NOMO-1 treated with DMSO at 0.1 percent for 48 hours (cell line): ENCODE measurements around the gene EHF.
A peak's percentile ranks its signal among the peaks of the same experiment; 100 is the strongest.

Source experiments
- DNase-seq: peaks from one replicate; lab custom pipeline; 2025; ENCODE audit not compliant: unreplicated experiment; lab: John Stamatoyannopoulos, UW

EHF gene

GRCh38 chr11:34643311-34643710 lies 22.4 kb downstream of the EHF start:
- no peak for DNase-seq

- no peak for DNase-seq
These were observed 23.0 kb downstream of the EHF start for GRCh38 chr11:34643846-34644245.

DNA sequence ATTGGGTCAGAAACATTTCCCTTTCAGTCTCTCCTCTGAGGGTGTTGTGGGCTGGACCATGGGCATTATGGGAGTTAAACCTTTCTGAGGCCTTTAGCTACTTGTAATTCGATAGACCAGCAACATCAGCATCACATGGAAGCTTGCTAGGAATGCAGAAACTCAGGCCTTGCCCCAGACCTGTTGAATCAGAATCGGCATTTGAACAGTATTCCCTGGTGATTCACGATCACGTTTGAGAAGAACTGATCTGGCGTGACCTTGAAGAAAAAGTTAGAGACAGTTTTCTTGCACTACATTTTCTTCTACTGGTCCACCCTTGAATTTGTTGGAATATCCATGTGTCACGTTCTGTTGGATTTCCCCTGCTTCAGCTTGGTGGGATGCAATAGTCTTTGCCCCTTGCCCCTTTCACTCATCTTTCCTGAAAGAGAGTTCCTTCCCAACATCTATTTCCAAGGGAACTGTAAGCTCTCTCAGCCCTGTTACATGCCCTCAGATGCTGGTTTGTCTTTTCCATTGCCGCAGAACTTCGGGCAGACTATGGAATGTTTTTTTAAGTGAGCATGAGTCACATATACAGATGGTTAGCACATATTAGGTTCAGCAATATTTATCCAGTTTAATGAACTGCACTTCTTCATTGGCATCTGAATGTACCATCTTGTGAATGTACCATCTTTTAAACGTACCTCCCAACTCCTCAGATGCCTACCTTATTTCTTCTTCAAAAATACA lies 23.9 kb downstream of the EHF start:
- DNase-seq = no peak

DNA sequence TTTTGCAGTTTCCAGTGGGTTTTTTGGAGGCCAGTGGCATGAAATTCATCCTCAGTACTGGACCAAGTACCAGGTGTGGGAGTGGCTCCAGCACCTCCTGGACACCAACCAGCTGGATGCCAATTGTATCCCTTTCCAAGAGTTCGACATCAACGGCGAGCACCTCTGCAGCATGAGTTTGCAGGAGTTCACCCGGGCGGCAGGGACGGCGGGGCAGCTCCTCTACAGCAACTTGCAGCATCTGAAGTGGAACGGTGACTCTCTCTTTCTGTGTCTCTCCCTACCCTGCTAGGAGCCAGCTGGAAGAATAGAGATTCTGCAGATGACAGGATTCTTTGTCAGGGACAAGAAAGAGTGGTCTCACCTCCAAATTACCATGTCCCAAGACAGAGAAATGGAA lies 25.5 kb downstream of the EHF start:
- DNase-seq = no peak

DNA sequence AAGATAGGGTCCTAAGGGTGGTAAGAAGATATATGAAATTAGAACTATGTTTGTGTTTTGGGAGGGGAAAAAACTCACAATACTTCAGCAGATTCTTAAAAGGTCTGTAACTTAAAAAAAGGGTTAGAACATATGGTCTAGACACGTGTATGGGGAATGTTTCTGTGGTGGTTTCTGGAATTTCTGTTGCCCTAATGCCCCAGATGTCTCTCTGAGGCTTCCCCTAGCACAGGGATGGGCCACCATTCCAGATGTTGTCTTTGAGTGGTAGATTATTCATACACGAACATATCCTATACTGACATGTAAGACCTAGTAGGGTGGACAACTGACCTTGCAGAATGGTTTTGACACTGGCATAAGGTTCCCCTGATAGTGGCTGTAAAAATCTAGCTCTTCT lies 26.2 kb downstream of the EHF start:
- DNase-seq = no peak

- no peak for DNase-seq
These were observed 26.6 kb downstream of the EHF start for GRCh38 chr11:34647532-34647931.

- DNase-seq = no peak
These were observed 27.1 kb downstream of the EHF start for GRCh38 chr11:34648036-34648435.

- no peak for DNase-seq
These were observed 28.7 kb downstream of the EHF start for GRCh38 chr11:34649597-34649996.

- peak; percentile 21 for DNase-seq
These were observed 29.6 kb downstream of the EHF start for GRCh38 chr11:34650528-34650927.

- no peak for DNase-seq
These were observed 30.7 kb downstream of the EHF start for GRCh38 chr11:34651551-34651950.

- peak; percentile 55 for DNase-seq
These were observed 31.5 kb downstream of the EHF start for GRCh38 chr11:34652191-34652973.

DNA sequence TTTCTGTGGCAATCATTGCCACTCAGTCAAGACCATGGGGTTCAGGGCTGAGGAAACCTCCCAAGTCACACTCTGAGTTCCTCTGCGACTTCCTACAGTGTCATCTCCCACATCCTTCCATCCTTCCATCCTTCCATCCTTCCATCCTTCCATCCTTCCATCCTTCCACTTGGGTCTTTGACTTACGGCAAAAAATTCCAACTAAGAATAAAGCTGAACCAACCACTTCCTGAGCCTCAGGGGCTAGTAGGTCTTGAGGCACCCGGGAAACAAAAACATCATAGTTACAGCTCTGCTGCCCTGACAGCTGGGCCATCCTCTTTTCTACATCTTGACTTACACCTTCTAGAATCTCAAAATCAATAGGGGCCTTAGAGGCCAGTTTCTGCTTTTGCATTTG lies 32.1 kb downstream of the EHF start:
- DNase-seq = no peak

- peak; percentile 87 for DNase-seq
These were observed 33.1 kb downstream of the EHF start for GRCh38 chr11:34653851-34654482.

GRCh38 chr11:34654483-34655334 lies 33.8 kb downstream of the EHF start:
- DNase-seq = peak; percentile 80

GRCh38 chr11:34655335-34656008 lies 34.6 kb downstream of the EHF start:
- DNase-seq = no peak

DNA sequence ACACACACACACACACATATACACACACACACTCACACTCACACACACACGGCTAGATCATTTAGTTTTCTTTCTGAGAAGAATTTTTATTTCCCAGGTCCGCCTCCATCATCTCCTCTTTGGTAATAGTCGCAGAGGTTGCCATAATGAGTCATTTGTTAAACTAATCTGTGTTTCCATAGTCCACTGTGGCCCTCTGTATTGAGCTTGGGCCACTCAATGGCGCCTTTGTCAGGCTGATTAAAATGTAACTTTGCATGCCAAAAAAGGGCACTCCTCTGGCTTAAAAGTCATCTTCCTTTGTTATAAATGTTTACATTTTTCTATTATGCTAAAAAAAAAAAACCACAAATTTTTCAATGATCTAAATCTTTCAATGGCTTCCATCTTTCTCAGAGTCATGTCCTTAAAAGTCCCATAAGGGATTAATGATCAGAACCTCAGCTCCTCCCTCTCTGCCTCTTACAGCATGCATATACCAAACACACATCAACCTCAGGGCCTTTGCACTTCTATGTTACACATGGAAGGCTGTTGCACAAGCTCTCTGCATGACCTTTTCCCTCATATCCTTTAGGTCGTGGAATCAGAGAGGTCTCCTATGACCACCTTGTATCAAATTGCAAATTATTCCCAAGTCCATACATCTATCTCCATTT lies 35.3 kb downstream of the EHF start:
- no peak for DNase-seq

- no peak for DNase-seq
These were observed 37.5 kb downstream of the EHF start for GRCh38 chr11:34658071-34659015.

DNA sequence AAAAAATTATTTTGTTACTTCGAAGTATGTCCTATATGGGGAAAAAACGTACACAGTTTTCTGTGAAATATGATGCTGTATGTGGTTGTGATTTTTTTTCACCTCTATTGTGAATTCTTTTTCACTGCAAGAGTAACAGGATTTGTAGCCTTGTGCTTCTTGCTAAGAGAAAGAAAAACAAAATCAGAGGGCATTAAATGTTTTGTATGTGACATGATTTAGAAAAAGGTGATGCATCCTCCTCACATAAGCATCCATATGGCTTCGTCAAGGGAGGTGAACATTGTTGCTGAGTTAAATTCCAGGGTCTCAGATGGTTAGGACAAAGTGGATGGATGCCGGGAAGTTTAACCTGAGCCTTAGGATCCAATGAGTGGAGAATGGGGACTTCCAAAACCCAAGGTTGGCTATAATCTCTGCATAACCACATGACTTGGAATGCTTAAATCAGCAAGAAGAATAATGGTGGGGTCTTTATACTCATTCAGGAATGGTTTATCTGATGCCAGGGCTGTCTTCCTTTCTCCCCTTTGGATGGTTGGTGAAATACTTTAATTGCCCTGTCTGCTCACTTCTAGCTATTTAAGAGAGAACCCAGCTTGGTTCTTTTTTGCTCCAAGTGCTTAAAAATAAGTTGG lies 38.3 kb downstream of the EHF start:
- DNase-seq = no peak
